Endothelial cell of umbilical vein (primary cell): ENCODE data around the gene WNT7B. TPM values are rescaled to one million over a fixed set of nuclear protein-coding genes. Genes with fewer than 3 reads are reported as not detected.

Source experiments
- BruUV-seq: library from RNA; stranded (reverse); fragments of 400-500 nt; replicated peaks from 2 replicates; lab custom pipeline; 2021; lab: Mats Ljungman, UMichigan
- CTCF ChIA-PET: fragments of 300-600, 350-600 bp; sonication (Branson Sonifier 250); formaldehyde crosslinking; loops from one replicate; lab custom pipeline; 2021; ENCODE audit warnings: antibody characterized with exemption, inconsistent platforms; lab: Charles Lee
- POLR2A ChIA-PET: fragments of 300-600, 350-600 bp; sonication (Branson Sonifier 250); formaldehyde crosslinking; loops from one replicate; lab custom pipeline; 2021; ENCODE audit warnings: antibody characterized with exemption, inconsistent platforms; lab: Charles Lee
- DNase-seq: peaks from one replicate; pipeline ENCODE4 v3.0.0-alpha.2; 2011; ENCODE audit warnings: low read depth, low spot score
- FAIRE-seq: peaks from 2 replicates; lab custom pipeline; 2011; peaks lifted over from hg19 to GRCh38; lab: Jason Lieb, UNC
- H2AFZ ChIP-seq: 2 replicates; pipeline ENCODE4 v1.6.0; 2012; ENCODE audit warnings: low read depth, low read length, control low read depth, inconsistent platforms
- H3K27ac ChIP-seq: 2 replicates; pipeline ENCODE4 v1.5.1; 2011; ENCODE audit warnings: low read depth, mild to moderate bottlenecking, control low read depth, low read length, moderate library complexity; ENCODE audit not compliant: insufficient read depth
- H3K27me3 ChIP-seq, 2 experiments: 2 replicates each; pipeline versions ENCODE4 v1.6.0 to v1.6.1; 2011; ENCODE audit warnings: low read length in 2 of 2, mixed read lengths in 1 of 2; ENCODE audit not compliant: control insufficient read depth in 2 of 2, insufficient read depth in 2 of 2
- H3K36me3 ChIP-seq, 2 experiments: 2 replicates in 1 of 2; 3 replicates in 1 of 2; pipeline ENCODE4 v1.5.1; 2011; ENCODE audit warnings: low read length in 2 of 2, mild to moderate bottlenecking in 1 of 2, moderate library complexity in 1 of 2; ENCODE audit not compliant: control insufficient read depth in 2 of 2, insufficient read depth in 2 of 2; ENCODE audit errors: extremely low read depth in 1 of 2
- H3K4me1 ChIP-seq: 3 replicates; pipeline ENCODE4 v1.5.1; 2011; ENCODE audit warnings: mild to moderate bottlenecking, low read length; ENCODE audit not compliant: control insufficient read depth, insufficient read depth; ENCODE audit errors: extremely low read depth
- H3K4me2 ChIP-seq: 2 replicates; pipeline ENCODE4 v1.6.1; 2011; ENCODE audit warnings: low read length, control low read depth, mixed read lengths; ENCODE audit not compliant: insufficient read depth
- H3K4me3 ChIP-seq, 3 experiments: fragments of 200-600 bp in 1 of 3; sonication (generic), shearing (Covaris generic) in 1 of 3; replicated peaks in 1 of 3; 2 replicates each; pipeline ENCODE4 v1.5.1; 2011 to 2016; ENCODE audit warnings: control low read depth in 3 of 3, low read length in 3 of 3, mild to moderate bottlenecking in 2 of 3, inconsistent platforms in 1 of 3, low read depth in 1 of 3, moderate library complexity in 1 of 3; ENCODE audit not compliant: insufficient read depth in 1 of 3
- H3K79me2 ChIP-seq: 2 replicates; pipeline ENCODE4 v1.6.0; 2012; ENCODE audit warnings: low read length, inconsistent platforms; ENCODE audit not compliant: control insufficient read depth, insufficient read depth
- H3K9ac ChIP-seq: replicated peaks from 2 replicates; pipeline ENCODE3; 2011; ENCODE audit warnings: low read length, control low read depth; ENCODE audit not compliant: insufficient read depth; ENCODE audit errors: extremely low read depth
- H3K9me1 ChIP-seq: replicated peaks from 3 replicates; pipeline ENCODE4 v1.6.0; 2011; ENCODE audit warnings: mild to moderate bottlenecking, low read length; ENCODE audit not compliant: control insufficient read depth, insufficient read depth; ENCODE audit errors: extremely low read depth
- H3K9me3 ChIP-seq: replicated peaks from 2 replicates; pipeline ENCODE4 v1.5.1; 2012; ENCODE audit warnings: low read length, inconsistent platforms; ENCODE audit not compliant: control insufficient read depth, insufficient read depth
- H4K20me1 ChIP-seq: replicated peaks from 2 replicates; pipeline ENCODE3; 2011; ENCODE audit warnings: mild to moderate bottlenecking, low read length; ENCODE audit not compliant: control insufficient read depth, insufficient read depth; ENCODE audit errors: extremely low read depth
- EZH2 ChIP-seq: IDR thresholded peaks from 2 replicates; pipeline ENCODE4 v1.6.1; 2012; ENCODE audit warnings: borderline replicate concordance, low read depth, mild to moderate bottlenecking, moderate library complexity, low read length, inconsistent platforms; ENCODE audit not compliant: severe bottlenecking
- FOS ChIP-seq: IDR thresholded peaks from 2 replicates; pipeline ENCODE4 v1.6.1; 2011; ENCODE audit warnings: mild to moderate bottlenecking, low read length, moderate library complexity, borderline replicate concordance; ENCODE audit not compliant: insufficient read depth
- GATA2 ChIP-seq: IDR thresholded peaks from 2 replicates; pipeline ENCODE4 v1.7.0; 2011; ENCODE audit warnings: low read depth, mild to moderate bottlenecking, moderate library complexity, mixed read lengths, low read length; ENCODE audit not compliant: insufficient read length, insufficient read depth
- JUN ChIP-seq: IDR thresholded peaks from 2 replicates; pipeline ENCODE4 v1.6.1; 2011; ENCODE audit warnings: borderline replicate concordance, low read depth; ENCODE audit not compliant: insufficient read length, insufficient read depth
- MYC ChIP-seq: IDR thresholded peaks from one replicate; pipeline ENCODE4 v1.6.1; 2011; ENCODE audit warnings: mild to moderate bottlenecking, low read depth, low read length
- POLR2A ChIP-seq: IDR thresholded peaks from 2 replicates; pipeline ENCODE4 v1.6.1; 2012; ENCODE audit warnings: low read depth, mild to moderate bottlenecking, control low read depth, low read length
- POLR2AphosphoS5 ChIP-seq: IDR thresholded peaks from 2 replicates; pipeline ENCODE4 v1.6.1; 2012; ENCODE audit warnings: low read depth, mild to moderate bottlenecking, control low read depth, low read length, moderate library complexity; ENCODE audit not compliant: insufficient read depth
- dilution Hi-C: fragments of 300-500 bp; cut with MboI; formaldehyde crosslinking; loops from one replicate; pipeline ENCODE4 v1.15.0; 2019; ENCODE audit warnings: low sequenced_read_pairs; ENCODE audit not compliant: extremely low pct_ligation_motif_present
- intact Hi-C: fragments of 100-400 bp; cut with micrococcal nuclease; formaldehyde crosslinking; loops from one replicate; pipeline ENCODE4 v1.10.0; 2022
- polyA plus RNA-seq, 4 experiments: library from polyadenylated mRNA; depleted of rRNA in 3 of 4; stranded (reverse) in 3 of 4; unstranded in 1 of 4; fragments of >200 nt; gene quantifications; 2 replicates each; pipeline versions ENCODE4 v1.2.1 to v1.2.3, GENCODE V29; 2011 to 2012; ENCODE audit warnings: missing spikeins in 1 of 4
- total RNA-seq: library from RNA; stranded (reverse); gene quantifications from 2 replicates; pipeline ENCODE4 v1.2.3, GENCODE V29; 2021
- TF ChIP-seq, protein P1 (sequence below), 2 donors: IDR thresholded peaks; 1 replicate in 1 of 2; 2 replicates in 1 of 2; pipeline ENCODE4 v1.5.1; 2011; ENCODE audit warnings: low read length in 2 of 2, mild to moderate bottlenecking in 2 of 2, moderate library complexity in 2 of 2, control low read depth in 1 of 2, inconsistent platforms in 1 of 2, low read depth in 1 of 2; ENCODE audit not compliant: insufficient read depth in 1 of 2; ENCODE audit errors: extremely low read depth in 1 of 2

The WNT7B gene
- total and polyA plus RNA-seq, 2 donors (not counting 3 experiments of a cell fraction or from before 2014, with no cell fraction given), result not detected

DNA sequence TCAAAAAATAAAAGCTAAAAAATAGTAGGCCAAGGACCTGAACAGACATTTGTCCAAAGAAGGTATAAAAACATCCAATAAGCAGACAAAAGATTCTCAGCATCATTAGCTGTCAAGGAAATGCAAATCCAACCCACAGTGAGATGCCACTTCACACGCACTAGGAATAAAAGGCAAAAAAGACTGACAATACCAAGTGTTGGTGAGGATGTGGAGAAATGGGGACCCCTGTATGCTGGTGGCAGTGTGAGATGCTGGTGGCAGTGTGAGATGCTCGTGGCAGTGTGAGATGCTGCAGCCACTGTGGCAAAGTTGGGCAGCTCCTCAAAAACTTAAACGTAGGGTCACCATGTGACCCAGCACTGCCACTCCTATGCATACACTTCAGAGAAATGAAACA lies 38.0 kb downstream of the WNT7B start:
- no peak overlapping the region for H3K9ac ChIP-seq
- no peak for FAIRE-seq
- H3K9me3 ChIP-seq, result no peaks in the 10 kb centered on the region
- no peaks in the 10 kb centered on the region for H3K4me1 ChIP-seq
- no peaks in the 10 kb centered on the region for H3K9me1 ChIP-seq
- intact Hi-C loops, result no loop called here
- BruUV-seq, result no TSS peak
- POLR2A ChIA-PET, result no interaction called here
- no peaks in the 10 kb centered on the region for H4K20me1 ChIP-seq
- H3K4me3 ChIP-seq, result no peak overlapping the region
- no peaks in the 10 kb centered on the region for H3K79me2 ChIP-seq
- CTCF ChIA-PET, result no interaction called here
- H3K4me2 ChIP-seq, result no peak overlapping the region
- TF ChIP-seq MYC, result no peak
- TF ChIP-seq, protein P1, sequence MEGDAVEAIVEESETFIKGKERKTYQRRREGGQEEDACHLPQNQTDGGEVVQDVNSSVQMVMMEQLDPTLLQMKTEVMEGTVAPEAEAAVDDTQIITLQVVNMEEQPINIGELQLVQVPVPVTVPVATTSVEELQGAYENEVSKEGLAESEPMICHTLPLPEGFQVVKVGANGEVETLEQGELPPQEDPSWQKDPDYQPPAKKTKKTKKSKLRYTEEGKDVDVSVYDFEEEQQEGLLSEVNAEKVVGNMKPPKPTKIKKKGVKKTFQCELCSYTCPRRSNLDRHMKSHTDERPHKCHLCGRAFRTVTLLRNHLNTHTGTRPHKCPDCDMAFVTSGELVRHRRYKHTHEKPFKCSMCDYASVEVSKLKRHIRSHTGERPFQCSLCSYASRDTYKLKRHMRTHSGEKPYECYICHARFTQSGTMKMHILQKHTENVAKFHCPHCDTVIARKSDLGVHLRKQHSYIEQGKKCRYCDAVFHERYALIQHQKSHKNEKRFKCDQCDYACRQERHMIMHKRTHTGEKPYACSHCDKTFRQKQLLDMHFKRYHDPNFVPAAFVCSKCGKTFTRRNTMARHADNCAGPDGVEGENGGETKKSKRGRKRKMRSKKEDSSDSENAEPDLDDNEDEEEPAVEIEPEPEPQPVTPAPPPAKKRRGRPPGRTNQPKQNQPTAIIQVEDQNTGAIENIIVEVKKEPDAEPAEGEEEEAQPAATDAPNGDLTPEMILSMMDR (IDR thresholded peaks at IDR 0.05; ENCODE audit: extremely low read depth in 1 of 2, insufficient read depth in 1 of 2, low read depth in 1 of 2, low read length in 2 of 2), result no peak
- TF ChIP-seq EZH2, result no peak
- no peak for TF ChIP-seq POLR2AphosphoS5
- TF ChIP-seq JUN, result no peak
- TF ChIP-seq POLR2A, result no peak
- TF ChIP-seq GATA2, result no peak
- TF ChIP-seq FOS, result no peak
- no peak for DNase-seq
- H2AFZ ChIP-seq, result no peak overlapping the region
- dilution Hi-C loops, result no loop called here
- H3K27ac ChIP-seq, result no peak overlapping the region
- H3K27me3 ChIP-seq, result no peaks in the 10 kb centered on the region
- no peaks in the 10 kb centered on the region for H3K36me3 ChIP-seq
